Measurements from ENCODE around the gene CCL13. TPM values are rescaled to one million over a fixed set of nuclear protein-coding genes. Genes with fewer than 3 reads are reported as not detected.

Gene CCL13
- total RNA-seq, 1 experiment from 2014 or later: not detected

- no peak for TF ChIP-seq EZH2 (IDR thresholded peaks at IDR 0.05; ENCODE audit: low read depth)
- TF ChIP-seq CTCF (conservative IDR thresholded peaks at IDR 0.05): no peak
- H4K20me1 ChIP-seq (ENCODE audit: insufficient read depth): no peaks in the 10 kb centered on the region
- ChIA-PET POLR2A (ENCODE audit: unreplicated experiment) (no interaction called here), CTCF (no interaction called here)
- H3F3A ChIP-seq (ENCODE audit: insufficient read depth, low read depth): no peaks in the 10 kb centered on the region
- no TSS peak for BruUV-seq (replicated peaks)
- H3K4me2 ChIP-seq: no peak overlapping the region
- no peak for DNase-seq
- H3K4me3 ChIP-seq: no peak overlapping the region
- H3K9me3 ChIP-seq (ENCODE audit: insufficient read depth, low read depth): no peaks in the 10 kb centered on the region
- intact Hi-C loops (cut with micrococcal nuclease; ENCODE audit: unreplicated experiment): no loop called here
- no peaks in the 10 kb centered on the region for H3K4me1 ChIP-seq (replicated peaks; ENCODE audit: insufficient read depth)
- no peak overlapping the region for H2AFZ ChIP-seq
- H3K9me2 ChIP-seq (ENCODE audit: insufficient read depth): no peaks in the 10 kb centered on the region
- no peaks in the 10 kb centered on the region for H3K36me3 ChIP-seq (ENCODE audit: low read depth)
- no peak overlapping the region for H3K27ac ChIP-seq
- H3K79me2 ChIP-seq (ENCODE audit: low read depth): no peaks in the 10 kb centered on the region
- no peaks in the 10 kb centered on the region for H3K27me3 ChIP-seq (ENCODE audit: insufficient read depth, low read depth)
These were observed 44.9 kb downstream of the CCL13 start for GRCh38 chr17:34401165-34401564.

GRCh38 chr17:34403006-34403405 lies 46.7 kb downstream of the CCL13 start:
- H3K27ac ChIP-seq: no peak overlapping the region
- no peaks in the 10 kb centered on the region; the same call in 1 of the 2 replicates for H3K27me3 ChIP-seq (ENCODE audit: insufficient read depth, low read depth)
- H3K9me2 ChIP-seq (ENCODE audit: insufficient read depth): no peaks in the 10 kb centered on the region
- BruUV-seq (replicated peaks): no TSS peak
- H3K4me1 ChIP-seq (replicated peaks; ENCODE audit: insufficient read depth): no peaks in the 10 kb centered on the region
- no peak overlapping the region for H3K4me2 ChIP-seq
- H2AFZ ChIP-seq: no peak overlapping the region
- TF ChIP-seq EZH2 (IDR thresholded peaks at IDR 0.05; ENCODE audit: low read depth) (no peak), CTCF (conservative IDR thresholded peaks at IDR 0.05) (no peak)
- ChIA-PET POLR2A (ENCODE audit: unreplicated experiment) (no interaction called here), CTCF (no interaction called here)
- H3K9me3 ChIP-seq (ENCODE audit: insufficient read depth, low read depth): no peaks in the 10 kb centered on the region
- no peaks in the 10 kb centered on the region for H3K36me3 ChIP-seq (ENCODE audit: low read depth)
- H4K20me1 ChIP-seq (ENCODE audit: insufficient read depth): no peaks in the 10 kb centered on the region
- no peak for DNase-seq
- intact Hi-C loops (cut with micrococcal nuclease; ENCODE audit: unreplicated experiment): no loop called here
- no peaks in the 10 kb centered on the region for H3F3A ChIP-seq (ENCODE audit: insufficient read depth, low read depth)
- H3K4me3 ChIP-seq: no peak overlapping the region
- no peaks in the 10 kb centered on the region for H3K79me2 ChIP-seq (ENCODE audit: low read depth)

GRCh38 chr17:34406226-34406625 lies 49.9 kb downstream of the CCL13 start:
- Histone ChIP-seq H3K9me3 (ENCODE audit: insufficient read depth, low read depth) (no peaks in the 10 kb centered on the region), H4K20me1 (ENCODE audit: insufficient read depth) (no peaks in the 10 kb centered on the region), H3K79me2 (ENCODE audit: low read depth) (no peaks in the 10 kb centered on the region), H3K27me3 (ENCODE audit: insufficient read depth, low read depth) (peaks cover 9% of the 10 kb centered on the region; the same call in 1 of the 2 replicates), H3K9me2 (ENCODE audit: insufficient read depth) (no peaks in the 10 kb centered on the region), H3K4me3 (no peak overlapping the region), H3K36me3 (ENCODE audit: low read depth) (no peaks in the 10 kb centered on the region), H2AFZ (no peak overlapping the region), H3K27ac (no peak overlapping the region), H3K4me1 (replicated peaks; ENCODE audit: insufficient read depth) (no peaks in the 10 kb centered on the region), H3F3A (ENCODE audit: insufficient read depth, low read depth) (no peaks in the 10 kb centered on the region), H3K4me2 (no peak overlapping the region)
- POLR2A ChIA-PET (ENCODE audit: unreplicated experiment): no interaction called here
- DNase-seq: no peak
- BruUV-seq (replicated peaks): no TSS peak
- intact Hi-C loops (cut with micrococcal nuclease; ENCODE audit: unreplicated experiment): no loop called here
- TF ChIP-seq EZH2 (IDR thresholded peaks at IDR 0.05; ENCODE audit: low read depth): no peak
- TF ChIP-seq CTCF (conservative IDR thresholded peaks at IDR 0.05): no peak
- CTCF ChIA-PET: no interaction called here

Other genes starting within 250 kb of the CCL13 start
- not detected in 2 replicates for gene CCL2, start 101.2 kb upstream of the CCL13 start, total RNA-seq (2021)
- gene CCL7, start 86.3 kb upstream of the CCL13 start, total RNA-seq (2021): not detected in 2 replicates
- not detected in 2 replicates for gene CCL11, start 70.7 kb upstream of the CCL13 start, total RNA-seq (2021)
- gene CCL8, start 37.0 kb upstream of the CCL13 start, total RNA-seq (2021): not detected in 2 replicates
- not detected in 2 replicates for gene CCL1, start 6.8 kb downstream of the CCL13 start, total RNA-seq (2021)
- not detected in 2 replicates for gene TMEM132E, start 223.1 kb downstream of the CCL13 start, total RNA-seq (2021)